ENCODE data around the gene EIF4A2. TPM values are rescaled to one million over a fixed set of nuclear protein-coding genes. Genes with fewer than 3 reads are reported as not detected.

EIF4A2 gene
- total RNA-seq, 1 experiment from 2014 or later, result 574 TPM

DNA sequence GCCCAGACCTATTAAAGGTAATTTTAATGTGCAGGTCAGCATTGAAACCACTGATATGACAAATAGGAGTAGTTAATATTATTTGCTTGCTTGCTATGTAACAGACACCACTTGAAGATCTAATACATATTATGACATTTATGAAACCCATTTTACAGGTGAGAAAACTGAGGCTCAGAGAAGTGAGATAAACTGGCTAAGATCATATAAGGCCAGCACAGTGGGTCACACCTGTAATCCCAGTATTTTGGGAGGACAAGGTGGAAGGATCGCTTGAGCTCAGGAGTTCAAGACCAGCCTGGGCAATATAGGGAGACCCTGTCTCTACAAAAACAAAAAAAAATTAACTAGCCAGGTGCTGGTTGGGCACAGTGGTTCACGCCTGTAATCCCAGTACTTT, 33.1 kb upstream of the EIF4A2 start (continued):
- TF ChIP-seq JAZF1 (CRISPR knock-in tag; IDR thresholded peaks at IDR 0.05), result no peak
- no peak for TF ChIP-seq ZNF219 (CRISPR knock-in tag; IDR thresholded peaks at IDR 0.05; ENCODE audit: borderline replicate concordance)
- TF ChIP-seq TEAD1 (CRISPR knock-in tag; IDR thresholded peaks at IDR 0.05), result no peak
- TF ChIP-seq, protein P1, sequence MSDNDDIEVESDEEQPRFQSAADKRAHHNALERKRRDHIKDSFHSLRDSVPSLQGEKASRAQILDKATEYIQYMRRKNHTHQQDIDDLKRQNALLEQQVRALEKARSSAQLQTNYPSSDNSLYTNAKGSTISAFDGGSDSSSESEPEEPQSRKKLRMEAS (CRISPR knock-in tag; IDR thresholded peaks at IDR 0.05), result no peak
- TF ChIP-seq FOXJ3 (CRISPR knock-in tag; IDR thresholded peaks at IDR 0.05; ENCODE audit: borderline replicate concordance), result no peak

DNA sequence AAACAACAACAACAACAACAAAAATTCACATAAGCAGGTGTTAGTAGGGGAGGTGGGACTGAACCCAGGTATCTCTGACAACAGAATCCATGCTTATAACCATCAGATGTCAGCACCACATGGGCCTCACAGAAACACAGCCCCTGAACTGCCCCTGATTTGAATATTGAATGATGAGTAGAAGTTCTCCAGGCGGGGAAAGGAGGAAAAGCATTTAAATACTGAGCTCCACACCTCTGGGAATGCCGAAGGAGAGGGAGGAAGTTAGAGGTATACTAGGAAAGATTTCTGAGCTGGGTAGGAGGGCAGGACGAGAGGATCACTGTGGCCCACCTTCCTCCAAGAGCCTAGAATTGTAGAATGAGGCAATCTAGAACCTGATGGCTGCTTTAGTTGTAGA, 31.9 kb upstream of the EIF4A2 start:
- no peak overlapping the region for H3K4me3 Mint-ChIP-seq
- no peak for DNase-seq (ENCODE audit: low spot score)
- peak; percentile 45 for ATAC-seq
- ChIA-PET POLR2A (no interaction called here), CTCF (interaction anchor here (0.6 to 5.4 kb wide), 4 partner anchors 98 to 414 kb away, joined by 3 to 81 read pairs (median 6); no protein-coding TSS in a partner anchor)
- TF ChIP-seq SMAD4 (CRISPR knock-in tag; IDR thresholded peaks at IDR 0.05) (no peak), ZNF671 (CRISPR knock-in tag; IDR thresholded peaks at IDR 0.05) (no peak), ESRRA (CRISPR knock-in tag; IDR thresholded peaks at IDR 0.05; ENCODE audit: borderline replicate concordance) (no peak)
- TF ChIP-seq, protein P2, sequence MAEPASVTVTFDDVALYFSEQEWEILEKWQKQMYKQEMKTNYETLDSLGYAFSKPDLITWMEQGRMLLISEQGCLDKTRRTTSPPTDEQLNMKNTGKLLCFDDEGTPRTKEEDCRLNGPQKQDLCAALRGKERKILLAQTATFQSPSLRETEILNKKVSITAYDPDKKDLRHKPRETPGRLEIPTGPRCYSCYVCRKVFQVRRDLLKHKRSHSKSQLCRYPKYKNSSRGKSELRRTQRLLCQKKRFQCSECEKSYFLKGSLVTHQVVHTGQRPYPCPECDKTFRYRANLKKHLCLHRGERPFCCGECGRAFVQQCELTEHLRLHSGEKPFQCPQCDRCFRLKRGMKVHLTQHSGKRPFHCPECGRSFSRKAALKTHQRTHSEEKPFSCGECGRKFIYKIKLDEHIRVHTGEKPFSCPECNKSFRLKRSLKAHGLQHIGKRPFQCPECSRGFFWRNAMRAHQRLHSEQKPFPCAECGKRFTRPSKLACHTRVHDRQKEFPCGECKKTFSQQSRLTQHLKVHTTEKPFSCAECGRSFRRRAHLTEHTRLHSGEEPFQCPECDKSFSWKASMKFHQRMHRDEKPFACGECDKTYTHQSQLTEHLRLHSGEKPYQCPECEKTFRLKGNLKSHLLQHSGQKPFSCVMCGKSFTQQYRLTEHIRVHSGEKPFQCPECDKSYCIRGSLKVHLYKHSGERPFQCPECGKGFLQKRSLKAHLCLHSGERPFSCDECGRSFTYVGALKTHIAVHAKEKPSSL (CRISPR knock-in tag; conservative IDR thresholded peaks at IDR 0.05), result no peak
- TF ChIP-seq, protein P3, sequence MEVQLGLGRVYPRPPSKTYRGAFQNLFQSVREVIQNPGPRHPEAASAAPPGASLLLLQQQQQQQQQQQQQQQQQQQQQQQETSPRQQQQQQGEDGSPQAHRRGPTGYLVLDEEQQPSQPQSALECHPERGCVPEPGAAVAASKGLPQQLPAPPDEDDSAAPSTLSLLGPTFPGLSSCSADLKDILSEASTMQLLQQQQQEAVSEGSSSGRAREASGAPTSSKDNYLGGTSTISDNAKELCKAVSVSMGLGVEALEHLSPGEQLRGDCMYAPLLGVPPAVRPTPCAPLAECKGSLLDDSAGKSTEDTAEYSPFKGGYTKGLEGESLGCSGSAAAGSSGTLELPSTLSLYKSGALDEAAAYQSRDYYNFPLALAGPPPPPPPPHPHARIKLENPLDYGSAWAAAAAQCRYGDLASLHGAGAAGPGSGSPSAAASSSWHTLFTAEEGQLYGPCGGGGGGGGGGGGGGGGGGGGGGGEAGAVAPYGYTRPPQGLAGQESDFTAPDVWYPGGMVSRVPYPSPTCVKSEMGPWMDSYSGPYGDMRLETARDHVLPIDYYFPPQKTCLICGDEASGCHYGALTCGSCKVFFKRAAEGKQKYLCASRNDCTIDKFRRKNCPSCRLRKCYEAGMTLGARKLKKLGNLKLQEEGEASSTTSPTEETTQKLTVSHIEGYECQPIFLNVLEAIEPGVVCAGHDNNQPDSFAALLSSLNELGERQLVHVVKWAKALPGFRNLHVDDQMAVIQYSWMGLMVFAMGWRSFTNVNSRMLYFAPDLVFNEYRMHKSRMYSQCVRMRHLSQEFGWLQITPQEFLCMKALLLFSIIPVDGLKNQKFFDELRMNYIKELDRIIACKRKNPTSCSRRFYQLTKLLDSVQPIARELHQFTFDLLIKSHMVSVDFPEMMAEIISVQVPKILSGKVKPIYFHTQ (CRISPR knock-in tag; IDR thresholded peaks at IDR 0.05), result no peak
- TF ChIP-seq, protein P4, sequence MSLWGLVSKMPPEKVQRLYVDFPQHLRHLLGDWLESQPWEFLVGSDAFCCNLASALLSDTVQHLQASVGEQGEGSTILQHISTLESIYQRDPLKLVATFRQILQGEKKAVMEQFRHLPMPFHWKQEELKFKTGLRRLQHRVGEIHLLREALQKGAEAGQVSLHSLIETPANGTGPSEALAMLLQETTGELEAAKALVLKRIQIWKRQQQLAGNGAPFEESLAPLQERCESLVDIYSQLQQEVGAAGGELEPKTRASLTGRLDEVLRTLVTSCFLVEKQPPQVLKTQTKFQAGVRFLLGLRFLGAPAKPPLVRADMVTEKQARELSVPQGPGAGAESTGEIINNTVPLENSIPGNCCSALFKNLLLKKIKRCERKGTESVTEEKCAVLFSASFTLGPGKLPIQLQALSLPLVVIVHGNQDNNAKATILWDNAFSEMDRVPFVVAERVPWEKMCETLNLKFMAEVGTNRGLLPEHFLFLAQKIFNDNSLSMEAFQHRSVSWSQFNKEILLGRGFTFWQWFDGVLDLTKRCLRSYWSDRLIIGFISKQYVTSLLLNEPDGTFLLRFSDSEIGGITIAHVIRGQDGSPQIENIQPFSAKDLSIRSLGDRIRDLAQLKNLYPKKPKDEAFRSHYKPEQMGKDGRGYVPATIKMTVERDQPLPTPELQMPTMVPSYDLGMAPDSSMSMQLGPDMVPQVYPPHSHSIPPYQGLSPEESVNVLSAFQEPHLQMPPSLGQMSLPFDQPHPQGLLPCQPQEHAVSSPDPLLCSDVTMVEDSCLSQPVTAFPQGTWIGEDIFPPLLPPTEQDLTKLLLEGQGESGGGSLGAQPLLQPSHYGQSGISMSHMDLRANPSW (CRISPR knock-in tag; conservative IDR thresholded peaks at IDR 0.05; ENCODE audit: low read depth), result no peak
- H3K27me3 Mint-ChIP-seq (ENCODE audit: low read depth), result no peaks in the 10 kb centered on the region; the same call in 1 of the 2 replicates
- no peaks in the 10 kb centered on the region for H3K9me3 Mint-ChIP-seq
- no peaks in the 10 kb centered on the region for H3K36me3 Mint-ChIP-seq
- peaks cover 14% of the 10 kb centered on the region for H3K4me1 Mint-ChIP-seq
- H3K27ac Mint-ChIP-seq, result no peak overlapping the region

DNA sequence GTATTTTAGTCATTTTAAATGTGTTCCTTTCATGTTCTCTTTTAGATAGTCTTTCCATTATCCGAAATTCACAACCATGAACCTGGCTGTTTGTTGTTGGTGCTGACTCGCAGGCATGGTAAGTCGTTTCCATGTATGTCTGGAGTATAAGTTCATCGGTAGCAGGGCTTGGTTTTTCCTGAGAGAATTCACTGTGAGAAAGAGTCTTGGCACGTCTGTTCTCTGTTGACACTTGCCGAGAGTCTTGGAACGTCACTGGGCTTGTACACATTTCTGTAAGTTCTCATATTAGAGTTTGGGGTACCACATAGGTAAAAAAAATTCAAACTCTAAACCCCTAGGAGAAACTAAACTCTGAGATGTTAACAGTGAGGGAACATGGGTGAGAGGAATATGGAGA, 29.4 kb upstream of the EIF4A2 start:
- CTCF ChIA-PET, result interaction anchor here (0.6 to 5.4 kb wide), 2 partner anchors 61 to 139 kb away, joined by 3 to 81 read pairs; no protein-coding TSS in a partner anchor
- ATAC-seq (no peak), DNase-seq (ENCODE audit: low spot score) (no peak)
- H3K27me3 Mint-ChIP-seq (ENCODE audit: low read depth), result no peaks in the 10 kb centered on the region; the same call in 1 of the 2 replicates
- no peaks in the 10 kb centered on the region for H3K36me3 Mint-ChIP-seq
- POLR2A ChIA-PET, result interaction anchor here (0.6 kb wide), 1 partner anchor 702 kb away, joined by 3 read pairs; no protein-coding TSS in a partner anchor
- H3K9me3 Mint-ChIP-seq, result no peaks in the 10 kb centered on the region
- no peak overlapping the region for H3K4me3 Mint-ChIP-seq
- peaks cover 22% of the 10 kb centered on the region for H3K4me1 Mint-ChIP-seq
- H3K27ac Mint-ChIP-seq, result no peak overlapping the region
- TF ChIP-seq, protein P5, sequence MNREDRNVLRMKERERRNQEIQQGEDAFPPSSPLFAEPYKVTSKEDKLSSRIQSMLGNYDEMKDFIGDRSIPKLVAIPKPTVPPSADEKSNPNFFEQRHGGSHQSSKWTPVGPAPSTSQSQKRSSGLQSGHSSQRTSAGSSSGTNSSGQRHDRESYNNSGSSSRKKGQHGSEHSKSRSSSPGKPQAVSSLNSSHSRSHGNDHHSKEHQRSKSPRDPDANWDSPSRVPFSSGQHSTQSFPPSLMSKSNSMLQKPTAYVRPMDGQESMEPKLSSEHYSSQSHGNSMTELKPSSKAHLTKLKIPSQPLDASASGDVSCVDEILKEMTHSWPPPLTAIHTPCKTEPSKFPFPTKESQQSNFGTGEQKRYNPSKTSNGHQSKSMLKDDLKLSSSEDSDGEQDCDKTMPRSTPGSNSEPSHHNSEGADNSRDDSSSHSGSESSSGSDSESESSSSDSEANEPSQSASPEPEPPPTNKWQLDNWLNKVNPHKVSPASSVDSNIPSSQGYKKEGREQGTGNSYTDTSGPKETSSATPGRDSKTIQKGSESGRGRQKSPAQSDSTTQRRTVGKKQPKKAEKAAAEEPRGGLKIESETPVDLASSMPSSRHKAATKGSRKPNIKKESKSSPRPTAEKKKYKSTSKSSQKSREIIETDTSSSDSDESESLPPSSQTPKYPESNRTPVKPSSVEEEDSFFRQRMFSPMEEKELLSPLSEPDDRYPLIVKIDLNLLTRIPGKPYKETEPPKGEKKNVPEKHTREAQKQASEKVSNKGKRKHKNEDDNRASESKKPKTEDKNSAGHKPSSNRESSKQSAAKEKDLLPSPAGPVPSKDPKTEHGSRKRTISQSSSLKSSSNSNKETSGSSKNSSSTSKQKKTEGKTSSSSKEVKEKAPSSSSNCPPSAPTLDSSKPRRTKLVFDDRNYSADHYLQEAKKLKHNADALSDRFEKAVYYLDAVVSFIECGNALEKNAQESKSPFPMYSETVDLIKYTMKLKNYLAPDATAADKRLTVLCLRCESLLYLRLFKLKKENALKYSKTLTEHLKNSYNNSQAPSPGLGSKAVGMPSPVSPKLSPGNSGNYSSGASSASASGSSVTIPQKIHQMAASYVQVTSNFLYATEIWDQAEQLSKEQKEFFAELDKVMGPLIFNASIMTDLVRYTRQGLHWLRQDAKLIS (CRISPR knock-in tag; IDR thresholded peaks at IDR 0.05; ENCODE audit: borderline replicate concordance), result no peak
- no peak for TF ChIP-seq NFATC4 (CRISPR knock-in tag; IDR thresholded peaks at IDR 0.05)
- no peak for TF ChIP-seq GTF2I (CRISPR knock-in tag; conservative IDR thresholded peaks at IDR 0.05)
- TF ChIP-seq HMGA2 (CRISPR knock-in tag; IDR thresholded peaks at IDR 0.05), result no peak
- TF ChIP-seq, protein P6, sequence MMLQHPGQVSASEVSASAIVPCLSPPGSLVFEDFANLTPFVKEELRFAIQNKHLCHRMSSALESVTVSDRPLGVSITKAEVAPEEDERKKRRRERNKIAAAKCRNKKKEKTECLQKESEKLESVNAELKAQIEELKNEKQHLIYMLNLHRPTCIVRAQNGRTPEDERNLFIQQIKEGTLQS (CRISPR knock-in tag; conservative IDR thresholded peaks at IDR 0.05), result no peak
- no peak for TF ChIP-seq ESRRA (CRISPR knock-in tag; IDR thresholded peaks at IDR 0.05; ENCODE audit: borderline replicate concordance)
- TF ChIP-seq JUN (CRISPR knock-in tag; IDR thresholded peaks at IDR 0.05), result no peak
- TF ChIP-seq CREB1 (CRISPR knock-in tag; IDR thresholded peaks at IDR 0.05), result no peak
- TF ChIP-seq ZNF138 (CRISPR knock-in tag; conservative IDR thresholded peaks at IDR 0.05), result no peak
- TF ChIP-seq, protein P7, sequence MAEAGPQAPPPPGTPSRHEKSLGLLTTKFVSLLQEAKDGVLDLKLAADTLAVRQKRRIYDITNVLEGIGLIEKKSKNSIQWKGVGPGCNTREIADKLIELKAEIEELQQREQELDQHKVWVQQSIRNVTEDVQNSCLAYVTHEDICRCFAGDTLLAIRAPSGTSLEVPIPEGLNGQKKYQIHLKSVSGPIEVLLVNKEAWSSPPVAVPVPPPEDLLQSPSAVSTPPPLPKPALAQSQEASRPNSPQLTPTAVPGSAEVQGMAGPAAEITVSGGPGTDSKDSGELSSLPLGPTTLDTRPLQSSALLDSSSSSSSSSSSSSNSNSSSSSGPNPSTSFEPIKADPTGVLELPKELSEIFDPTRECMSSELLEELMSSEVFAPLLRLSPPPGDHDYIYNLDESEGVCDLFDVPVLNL (CRISPR knock-in tag; IDR thresholded peaks at IDR 0.05; ENCODE audit: borderline replicate concordance, low read depth), result no peak
- TF ChIP-seq ZNF423 (CRISPR knock-in tag; IDR thresholded peaks at IDR 0.05), result no peak
